RPMI8226 (cell line): ENCODE results near the gene FERMT1.
"Not testable (repeated sequence)": the region's sequence is repeated elsewhere in the genome, so short reads cannot be mapped to it uniquely, and the experiment has no call there.

Experiments
- DNase-seq: peaks from one replicate; pipeline ENCODE4 v3.0.0-alpha.2; 2015

FERMT1 gene

DNA sequence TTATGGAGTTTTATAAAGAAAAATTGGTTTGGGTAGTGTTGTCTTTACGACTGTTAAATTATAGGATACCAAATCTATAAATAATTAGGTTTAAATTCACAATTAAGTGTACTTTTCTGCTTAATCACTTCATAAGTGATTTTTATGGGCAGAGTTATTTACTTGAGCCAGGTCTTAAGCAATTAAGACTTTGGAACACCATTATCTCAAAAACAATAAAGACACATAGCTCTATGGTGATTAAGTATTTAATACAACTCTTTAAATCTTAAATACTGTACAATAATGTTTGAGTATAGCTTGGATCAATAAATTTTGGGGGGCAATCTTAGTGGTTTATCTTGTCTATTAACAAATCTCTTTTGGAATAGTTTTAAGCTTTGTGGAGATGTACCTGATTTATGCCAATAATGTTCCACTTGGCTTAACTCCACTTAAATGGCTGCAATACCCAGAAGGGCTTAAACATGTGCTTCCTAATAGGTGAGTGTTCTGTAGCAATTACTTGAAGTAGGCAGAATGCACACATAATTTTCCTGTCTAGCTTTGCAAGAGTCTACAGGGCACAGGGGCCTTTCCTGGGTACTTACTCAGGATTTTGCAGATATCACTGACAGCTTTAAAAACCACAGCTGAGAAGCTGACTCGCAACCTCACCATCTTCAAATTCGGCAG, 7.5 kb downstream of the FERMT1 start:
- DNase-seq, result no peak

DNA sequence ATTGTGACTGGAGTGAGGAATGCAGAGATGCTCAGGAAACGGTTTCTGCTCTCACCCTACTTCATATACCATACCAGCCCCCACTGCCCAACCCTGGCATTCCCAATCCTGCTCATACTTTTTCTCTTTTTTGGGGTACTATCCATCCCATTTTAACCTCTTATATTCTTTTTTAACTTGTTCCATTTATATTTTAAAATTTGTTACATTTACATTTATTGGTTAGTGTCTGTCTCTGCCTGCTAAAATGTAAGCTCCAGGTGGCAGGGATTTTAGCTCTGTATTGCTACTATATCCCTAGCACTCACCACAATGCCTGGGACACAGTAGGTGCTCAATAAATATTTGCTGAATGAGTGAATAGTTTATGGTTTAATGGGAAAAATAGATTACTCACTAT, 8.1 kb downstream of the FERMT1 start:
- no peak for DNase-seq

DNA sequence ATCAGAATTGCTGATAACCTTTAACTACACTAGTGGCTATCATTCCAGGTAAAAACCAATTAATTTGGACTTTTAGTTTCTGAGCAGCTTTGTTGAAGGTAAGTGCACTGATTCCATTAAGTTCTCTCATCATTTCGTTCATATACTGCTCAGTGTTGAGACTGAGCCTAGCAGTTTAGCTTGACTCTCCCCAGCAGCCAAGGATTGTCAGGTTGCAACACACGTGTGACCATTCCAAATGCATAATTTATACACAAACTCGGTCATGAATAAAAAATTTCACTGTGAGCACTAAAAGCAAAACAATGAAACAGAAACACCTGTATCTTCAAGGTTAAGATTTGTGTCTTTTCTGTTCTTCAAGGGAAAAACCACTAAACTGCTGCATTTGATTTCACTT, 8.9 kb downstream of the FERMT1 start:
- no peak for DNase-seq

DNA sequence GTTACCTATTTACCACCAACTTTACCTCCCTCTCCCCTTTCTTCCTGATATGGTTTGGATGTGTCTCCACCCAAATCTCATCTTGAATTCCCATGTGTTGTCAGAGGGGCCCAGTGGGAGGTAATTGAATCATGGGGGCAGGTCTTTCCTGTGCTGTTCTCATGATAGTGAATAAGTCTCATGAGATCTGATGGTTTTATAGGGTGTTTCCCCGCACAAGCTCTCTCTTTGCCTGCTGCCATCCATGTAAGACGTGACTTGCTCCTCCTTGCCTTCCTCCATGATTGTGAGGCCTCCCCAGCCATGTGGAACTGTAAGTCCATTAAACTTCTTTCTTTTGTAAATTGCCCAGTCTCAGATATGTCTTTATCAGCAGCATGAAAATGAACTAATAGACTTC, 9.9 kb downstream of the FERMT1 start:
- not testable (repeated sequence) for DNase-seq

DNA sequence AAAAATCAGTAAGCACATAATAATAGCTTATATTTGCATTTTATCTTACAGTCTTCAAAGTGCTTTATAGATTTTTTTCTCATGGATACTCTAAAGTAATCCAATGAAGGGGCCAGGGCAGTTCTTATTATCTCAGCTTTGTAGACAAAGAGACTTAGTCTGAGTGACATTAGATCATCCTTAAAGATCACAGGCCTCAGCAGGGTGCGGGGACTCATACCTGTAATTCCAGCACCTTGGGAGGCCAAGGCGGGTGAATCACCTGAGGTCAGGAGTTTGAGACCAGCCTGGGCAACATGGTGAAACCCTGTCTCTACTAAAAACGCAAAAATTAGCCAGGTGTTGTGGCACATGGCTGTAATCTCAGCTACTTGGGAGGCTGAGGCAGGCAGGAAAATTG, 14.5 kb downstream of the FERMT1 start:
- no peak for DNase-seq

DNA sequence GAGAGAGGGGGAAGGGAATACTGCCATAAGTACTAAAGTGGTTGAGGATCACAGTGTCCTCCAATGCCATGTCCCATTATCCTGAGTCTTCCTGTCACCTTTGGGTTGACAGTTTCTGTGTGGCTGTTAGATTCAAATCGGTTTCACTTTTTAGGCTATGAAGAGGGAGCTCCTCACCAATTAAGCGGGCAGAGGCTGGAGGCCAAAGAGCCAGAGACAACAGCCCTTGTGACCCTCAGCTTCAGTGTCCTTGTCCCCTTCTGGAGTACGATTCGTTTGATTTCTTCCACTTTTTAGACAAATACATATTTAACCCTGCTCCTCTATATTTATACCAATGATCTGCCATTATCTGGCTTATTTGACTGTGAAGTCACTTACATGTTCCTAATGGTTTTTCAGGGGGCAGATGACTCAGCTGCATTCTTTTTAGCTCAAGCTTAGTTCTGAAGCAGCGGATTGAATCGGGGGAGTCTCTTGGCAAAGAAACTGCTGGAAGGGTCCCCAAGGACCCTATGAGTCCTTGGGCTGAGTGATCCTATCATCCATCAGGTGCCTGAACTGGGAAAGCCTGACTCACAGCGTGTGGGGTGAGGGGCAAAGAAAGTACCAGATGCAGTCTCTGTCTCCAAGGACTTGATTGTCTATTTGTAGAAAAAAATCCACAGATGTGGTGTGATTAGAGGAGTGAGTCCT, 18.2 kb downstream of the FERMT1 start:
- no peak for DNase-seq

DNA sequence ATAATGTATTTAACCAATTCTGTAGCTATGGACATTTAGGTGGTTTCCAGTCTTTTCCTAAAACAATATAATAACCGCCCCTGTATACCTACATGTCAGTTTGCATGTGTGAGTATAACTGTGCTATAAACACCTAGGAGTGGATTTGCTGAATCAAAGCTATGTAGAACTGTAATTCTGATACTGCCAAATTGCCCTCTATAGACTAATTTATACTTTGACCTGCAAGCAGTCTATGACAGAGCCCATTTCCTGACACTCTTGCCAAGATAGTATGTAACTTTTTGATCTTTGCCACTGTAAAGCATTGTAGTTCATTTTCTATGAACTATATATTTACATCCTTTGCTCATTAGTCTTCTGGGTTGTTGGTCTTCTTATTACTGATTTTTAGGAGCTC, 19.5 kb downstream of the FERMT1 start:
- DNase-seq, result no peak

DNA sequence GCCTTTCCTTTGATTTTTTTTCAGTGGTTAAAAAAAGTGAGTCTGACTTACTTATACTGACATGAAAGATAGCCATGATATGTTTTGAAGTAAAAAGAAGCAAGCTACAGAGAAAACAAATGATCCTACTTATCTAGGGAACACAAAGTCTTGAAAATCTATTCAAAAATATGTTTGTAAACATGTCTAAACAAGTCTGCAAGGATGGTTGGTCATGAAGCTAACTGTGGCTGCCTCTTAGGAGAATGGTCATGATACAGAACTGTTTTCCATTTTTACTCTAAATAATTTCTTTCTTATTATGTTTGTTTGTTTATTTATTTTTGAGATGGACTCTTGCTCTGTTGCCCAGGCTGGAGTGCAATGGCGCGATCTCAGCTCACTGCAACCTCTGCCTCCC, 21.5 kb downstream of the FERMT1 start:
- no peak for DNase-seq

DNA sequence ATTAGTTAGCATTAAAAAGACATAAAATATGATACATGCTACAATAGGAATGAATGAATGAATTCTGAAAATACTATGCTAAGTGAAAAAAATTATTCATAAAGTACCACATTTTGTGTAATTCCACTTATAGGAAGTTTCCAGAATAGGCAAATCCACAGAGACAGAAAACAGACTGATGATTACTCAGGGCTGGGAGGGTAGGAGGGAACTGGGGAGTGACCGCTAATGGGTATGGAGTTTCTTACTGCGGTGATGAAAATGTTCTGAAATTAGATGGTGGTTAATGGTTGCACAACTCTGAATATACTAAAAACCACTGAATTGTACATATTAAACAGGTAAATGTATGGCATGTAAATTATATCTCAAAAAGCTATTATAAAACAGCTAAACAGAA, 22.6 kb downstream of the FERMT1 start:
- DNase-seq, result no peak

DNA sequence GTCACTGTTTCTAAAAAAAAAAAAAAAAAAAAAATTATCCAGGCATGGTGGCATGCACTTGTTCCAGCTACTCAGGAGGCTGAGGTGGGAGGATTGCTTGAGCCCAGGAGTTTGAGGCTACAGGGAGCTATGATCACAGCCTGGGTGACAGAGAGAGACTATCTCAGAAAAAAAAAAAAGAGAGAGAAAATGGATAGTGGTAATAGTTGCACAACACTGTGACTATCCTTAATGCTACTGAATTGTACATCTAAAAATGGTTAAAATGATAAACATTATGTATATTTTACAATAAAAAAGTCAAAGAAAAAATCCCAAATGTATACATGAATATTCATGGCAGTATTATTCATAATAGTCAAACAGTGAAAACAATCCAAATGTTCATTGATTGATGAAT, 23.0 kb downstream of the FERMT1 start:
- DNase-seq, result no peak

DNA sequence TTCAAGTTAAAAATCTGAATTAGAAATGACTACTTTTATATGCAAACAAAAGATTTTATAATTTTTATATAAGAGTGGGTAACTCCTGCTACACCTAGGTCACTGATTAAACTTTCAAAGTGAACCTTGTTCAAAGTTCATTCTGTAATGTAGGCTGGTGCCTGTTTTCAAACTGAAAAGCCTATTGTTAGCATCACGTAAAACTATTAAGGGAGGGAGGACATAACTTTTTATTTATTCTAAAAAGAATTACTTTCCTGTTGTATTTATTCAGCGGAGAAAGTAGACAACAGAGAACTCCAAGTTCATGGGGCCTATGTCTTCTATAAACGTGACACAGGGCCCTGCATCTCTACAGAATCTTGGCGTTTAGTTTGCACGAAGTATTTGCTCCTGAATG, 27.4 kb downstream of the FERMT1 start:
- no peak for DNase-seq

DNA sequence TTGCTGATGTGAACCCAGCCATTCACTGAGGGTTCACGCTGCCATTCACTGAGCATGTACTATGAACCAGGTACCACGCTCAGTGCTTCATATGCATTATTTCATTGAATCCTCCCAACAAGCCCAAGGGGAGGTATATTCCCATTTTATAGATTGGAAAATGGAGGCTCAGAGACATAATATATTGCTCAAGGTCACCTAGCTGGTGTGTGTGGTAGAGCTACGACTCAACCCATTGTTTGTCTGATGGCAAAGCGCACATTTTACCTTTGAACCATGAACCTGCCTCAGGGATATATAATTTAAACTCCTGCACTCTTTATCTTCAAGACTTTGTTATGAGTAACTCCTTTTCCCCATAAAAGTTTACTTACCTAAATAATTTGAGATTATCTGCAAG, 28.3 kb downstream of the FERMT1 start:
- DNase-seq, result no peak

DNA sequence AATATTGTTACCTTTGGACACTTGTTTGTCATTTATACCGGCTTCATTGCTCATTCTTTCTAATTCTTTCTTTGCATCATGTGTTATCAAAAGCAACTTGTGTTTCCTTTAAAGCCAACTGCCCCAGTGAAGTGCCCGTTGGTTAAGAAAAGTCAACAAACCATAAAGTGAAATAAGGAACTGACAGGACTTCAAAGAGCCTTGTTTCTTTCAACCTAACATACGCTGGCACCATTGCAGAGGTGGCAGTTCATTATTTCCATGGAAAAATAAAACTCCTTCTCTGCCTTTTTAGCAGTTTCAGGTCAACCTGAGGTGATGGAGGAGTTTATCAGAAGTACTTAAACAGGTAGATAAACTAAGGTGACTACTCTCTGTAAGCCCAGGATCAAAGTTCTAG, 28.8 kb downstream of the FERMT1 start:
- DNase-seq, result no peak

DNA sequence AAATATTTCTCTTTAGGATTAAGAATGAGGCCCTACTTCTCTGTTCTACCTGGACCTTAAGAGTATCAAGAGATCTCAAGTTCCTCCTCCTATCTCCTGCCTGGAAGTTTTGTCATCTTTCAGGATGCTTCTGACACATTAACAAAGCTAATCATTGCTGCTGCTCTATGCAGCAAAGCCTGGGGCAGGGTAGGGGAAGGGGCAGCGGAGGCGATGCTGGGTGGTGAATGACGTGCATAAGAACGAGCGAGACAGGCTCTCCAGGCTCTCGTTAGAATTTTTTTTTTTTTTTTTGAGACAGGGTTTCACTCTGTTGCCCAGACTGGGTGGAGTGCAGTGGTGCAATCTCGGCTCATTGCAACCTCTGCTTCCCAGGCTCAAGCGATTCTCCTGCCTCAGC, 31.2 kb downstream of the FERMT1 start:
- DNase-seq, result no peak

DNA sequence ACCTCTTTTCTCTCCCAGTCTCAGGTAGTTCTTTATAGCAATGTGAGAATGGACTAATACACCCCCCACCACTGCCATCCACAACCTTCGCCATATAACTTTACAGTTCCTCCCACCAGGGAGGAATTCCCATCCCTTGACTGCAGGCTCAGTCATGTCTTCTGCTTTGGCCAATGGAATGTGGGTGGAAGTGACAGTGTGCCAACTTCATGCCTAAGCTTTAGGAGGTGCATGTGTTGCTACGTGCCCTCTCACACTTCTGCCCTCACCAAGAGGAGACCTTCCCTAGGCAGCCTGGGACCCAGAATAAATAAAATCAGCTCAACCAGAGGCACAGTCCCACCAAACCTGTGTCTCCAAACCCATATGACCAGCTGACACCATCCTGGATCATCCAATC, 36.0 kb downstream of the FERMT1 start:
- DNase-seq, result no peak

DNA sequence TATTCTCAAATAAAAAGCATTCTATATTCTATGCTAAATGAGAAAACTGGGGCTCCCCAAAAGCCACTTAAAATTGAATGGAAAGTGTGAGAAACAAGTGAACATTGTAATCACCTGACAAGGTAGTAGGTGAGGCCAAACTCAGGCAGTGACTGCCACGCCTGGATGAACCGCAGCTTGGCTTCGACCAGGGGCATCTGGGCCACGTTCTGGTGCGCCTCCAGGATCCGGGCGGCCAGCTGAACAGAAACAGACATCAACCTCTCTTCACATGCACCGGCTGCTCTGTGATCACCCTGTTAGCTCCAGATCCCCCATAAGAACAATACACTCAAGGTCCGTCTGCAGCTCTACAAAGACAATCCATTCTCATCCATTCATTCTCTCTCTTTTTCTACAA, 38.9 kb downstream of the FERMT1 start:
- no peak for DNase-seq

DNA sequence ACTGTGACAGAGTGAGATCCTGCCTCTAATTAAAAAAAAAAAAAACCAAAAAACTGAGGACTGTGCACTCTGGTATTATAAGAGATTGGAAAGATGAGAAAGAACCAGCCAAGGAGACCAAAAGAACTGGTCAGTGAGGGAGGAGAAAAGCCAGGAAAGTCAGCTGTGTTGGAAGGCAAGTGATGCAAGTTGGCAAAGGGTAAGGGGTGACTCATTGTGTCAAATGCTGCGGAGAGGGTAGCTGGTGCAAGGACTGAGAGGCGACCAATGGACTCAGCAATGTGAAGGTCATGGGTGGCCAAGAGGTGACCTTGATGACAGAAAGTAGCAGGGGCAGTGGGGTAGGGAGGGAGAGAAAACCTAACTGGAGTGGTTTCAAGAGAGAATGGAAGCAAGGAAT, 41.6 kb downstream of the FERMT1 start:
- DNase-seq, result no peak

DNA sequence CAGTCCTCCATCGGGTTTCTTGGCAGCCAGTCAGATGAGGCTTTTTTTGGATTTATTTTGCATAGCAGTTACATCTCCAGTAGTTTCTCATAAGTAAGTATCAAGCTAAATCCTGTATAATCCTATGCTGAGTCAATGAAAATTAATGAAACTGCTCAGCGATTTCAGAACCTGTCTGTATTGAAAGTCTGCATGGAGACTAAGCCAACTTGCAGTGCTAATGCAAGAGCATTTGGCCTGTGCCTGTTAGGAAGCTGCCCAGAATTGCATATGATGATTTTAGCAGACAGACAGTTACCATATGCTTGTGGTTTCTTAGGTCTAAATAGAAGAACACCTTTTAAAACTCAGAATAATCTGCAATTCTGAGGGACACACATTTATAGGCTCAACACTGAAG, 43.8 kb downstream of the FERMT1 start:
- DNase-seq, result peak; percentile 51

DNA sequence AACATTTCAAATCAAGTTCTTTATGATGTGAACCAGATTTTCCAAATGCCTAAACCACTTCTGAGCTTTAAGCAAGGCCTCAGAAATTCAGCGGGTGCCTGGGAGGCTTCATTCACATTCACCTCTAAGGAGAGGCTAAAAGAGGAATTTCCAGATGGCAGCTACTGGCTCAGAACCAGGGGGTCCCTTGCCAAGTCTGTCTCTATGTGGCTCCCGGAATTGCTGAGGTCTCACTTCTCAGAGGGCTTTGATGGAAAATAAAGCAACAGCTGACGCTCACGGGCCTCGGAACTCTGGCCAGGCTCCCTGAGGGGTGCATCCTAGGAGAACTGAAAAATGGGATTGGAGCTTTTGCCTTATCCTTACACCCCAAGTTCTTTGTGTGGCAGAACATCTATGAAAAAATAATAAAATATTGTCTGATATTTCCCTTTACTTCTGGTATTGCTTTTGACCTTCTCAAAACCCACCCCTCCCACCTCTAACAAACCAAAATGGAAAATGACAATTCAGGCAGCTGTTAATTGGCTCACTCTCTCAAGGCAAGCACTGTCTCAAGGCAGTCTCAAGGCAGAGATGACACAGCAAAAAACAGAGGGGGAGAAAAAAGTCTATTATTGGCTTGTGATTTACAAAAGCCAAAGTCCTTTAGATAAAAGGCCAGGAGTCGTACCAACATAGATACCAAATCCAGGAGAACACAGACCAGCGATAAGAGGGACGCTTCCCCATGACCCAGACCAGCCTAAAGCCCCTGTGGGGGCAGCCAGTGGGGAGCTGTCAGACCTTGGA, 47.2 kb downstream of the FERMT1 start:
- DNase-seq, result peak; percentile 90

DNA sequence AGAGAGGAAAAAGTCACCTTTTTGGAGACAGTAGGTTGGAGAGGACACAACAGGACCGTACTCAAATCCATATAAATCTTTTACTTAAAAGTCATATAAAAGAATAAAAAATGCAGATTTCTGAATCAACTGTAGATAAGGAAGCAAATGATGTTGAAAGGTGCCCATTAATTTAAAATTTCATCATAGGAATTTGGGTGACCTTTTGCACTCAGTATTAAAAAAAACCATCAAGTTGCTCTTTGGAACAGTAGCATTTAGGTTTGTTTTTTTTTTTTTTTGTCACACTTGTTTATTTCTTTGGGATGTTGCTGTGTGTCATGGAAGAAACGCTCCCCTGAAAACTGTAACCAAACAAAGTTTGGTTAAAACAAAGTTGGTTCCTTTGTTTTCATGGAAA, 48.0 kb downstream of the FERMT1 start:
- no peak for DNase-seq

DNA sequence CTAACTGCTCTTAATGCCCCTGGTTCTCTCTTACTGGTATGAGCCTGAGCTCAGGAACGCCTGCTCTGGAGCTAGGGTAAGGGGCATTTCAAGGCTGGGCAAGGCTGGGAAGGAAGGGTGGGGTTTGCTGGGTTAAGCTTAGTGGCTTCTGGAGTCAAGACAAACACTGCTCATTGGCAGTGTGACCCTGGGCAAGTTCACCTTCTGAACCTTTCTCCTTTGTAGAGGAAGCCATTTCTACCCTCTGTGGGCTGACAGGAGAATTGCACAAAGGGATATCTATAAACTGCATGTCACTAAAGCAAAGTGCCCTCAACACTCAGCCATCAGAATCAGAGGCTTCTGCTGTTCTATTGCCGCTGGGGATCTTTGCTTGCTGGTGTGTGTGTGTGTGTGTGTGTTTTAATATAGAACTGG, 48.7 kb downstream of the FERMT1 start:
- DNase-seq, result peak; percentile 45

DNA sequence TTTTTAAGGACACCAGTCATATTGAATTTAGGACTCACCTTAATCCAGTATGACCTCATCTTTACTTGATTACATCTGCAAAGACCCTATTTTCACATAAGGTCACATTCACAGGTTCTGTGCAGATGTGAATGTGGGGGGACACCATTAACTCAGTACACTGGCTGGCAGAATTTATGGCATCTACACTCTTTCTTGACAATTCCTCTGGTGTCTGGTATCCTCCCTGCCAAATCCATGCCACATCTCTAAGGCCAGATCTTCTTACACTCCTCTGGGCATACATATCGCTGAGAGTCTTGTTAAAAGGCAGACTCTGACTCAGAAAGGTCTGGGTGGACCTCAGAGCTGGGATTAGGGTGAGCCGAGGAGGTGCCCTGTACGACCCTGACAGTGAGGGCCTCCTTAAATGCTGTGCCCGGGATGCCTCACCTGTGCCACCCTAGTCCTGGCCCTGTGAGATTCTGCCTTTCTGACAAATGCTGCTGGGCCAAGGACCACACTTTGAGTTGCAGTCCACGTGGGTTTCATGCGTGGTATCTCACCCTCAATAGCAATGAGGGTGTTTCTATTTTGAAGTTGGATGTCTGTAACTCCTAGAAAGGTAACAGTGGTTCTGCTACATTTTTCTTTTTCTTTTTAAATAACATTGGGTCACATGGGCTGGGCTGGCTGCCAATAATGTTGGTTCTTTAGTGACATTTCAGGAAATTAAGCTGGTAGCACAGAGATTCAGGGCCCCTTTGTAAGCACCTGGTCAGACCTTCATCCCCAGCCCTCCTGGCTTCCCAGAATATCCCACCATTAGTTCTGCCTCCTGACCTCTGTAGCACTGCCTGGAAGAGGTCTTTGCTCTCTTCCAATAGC, 51.8 kb downstream of the FERMT1 start:
- peak; percentile 38 for DNase-seq

DNA sequence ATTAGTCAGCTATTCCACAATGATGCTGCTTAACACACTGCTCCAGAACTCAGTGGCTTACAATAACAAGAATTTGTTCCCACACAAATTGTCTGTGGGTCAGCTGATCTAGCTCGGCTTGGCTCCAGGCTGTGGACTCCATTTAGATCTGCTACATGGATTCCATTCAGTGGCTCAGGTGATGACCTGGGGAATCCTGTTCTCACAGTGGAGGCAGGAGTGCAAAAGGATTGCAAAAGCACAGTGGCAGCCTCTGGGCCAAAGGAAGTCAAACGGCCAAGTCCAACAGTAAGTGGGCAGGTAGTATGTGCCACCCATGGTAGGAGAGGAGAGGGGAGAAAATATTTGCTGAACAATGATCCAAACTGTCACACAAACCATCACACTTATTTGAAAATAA, 53.2 kb downstream of the FERMT1 start:
- DNase-seq, result no peak
